ENCODE measurements around the gene KLHL18.
"Not testable (repeated sequence)": the region's sequence is repeated elsewhere in the genome, so short reads cannot be mapped to it uniquely, and the experiment has no call there.

KLHL18 gene

DNA sequence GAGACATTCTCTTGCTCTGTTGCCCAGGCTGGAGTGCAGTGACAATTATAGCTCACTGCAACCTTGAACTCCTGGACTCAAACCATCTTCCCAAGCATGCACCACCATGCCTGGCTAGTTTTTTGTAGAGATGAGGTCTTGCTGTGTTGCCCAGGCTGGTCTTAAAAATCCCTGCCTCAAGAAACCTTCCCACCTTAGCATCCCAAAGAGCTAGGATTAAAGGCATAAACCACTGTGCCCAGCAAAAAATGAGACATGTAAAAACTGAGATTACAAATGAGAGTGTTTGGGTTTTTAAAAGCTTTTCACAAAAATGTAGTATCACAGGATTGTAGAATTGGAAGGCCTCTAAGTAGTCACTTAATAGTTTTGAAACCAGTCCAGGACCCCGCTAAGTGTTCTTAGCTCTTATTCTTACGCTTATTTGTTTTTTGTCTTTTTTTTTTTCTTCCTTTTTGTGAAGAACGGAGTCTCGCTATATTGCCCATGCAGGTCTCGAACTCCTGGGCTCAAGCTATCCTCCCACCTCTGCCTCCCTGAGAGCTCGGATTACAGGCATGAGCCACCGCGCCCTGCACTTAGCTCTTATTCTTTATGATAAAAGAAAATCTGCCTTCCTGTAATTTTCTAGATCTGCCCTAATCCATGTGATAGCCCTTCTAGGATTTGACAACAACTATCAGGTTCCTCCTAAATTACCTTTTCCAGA, 31.5 kb downstream of the KLHL18 start:
- DNase-seq (ENCODE audit: low spot score): no peak

DNA sequence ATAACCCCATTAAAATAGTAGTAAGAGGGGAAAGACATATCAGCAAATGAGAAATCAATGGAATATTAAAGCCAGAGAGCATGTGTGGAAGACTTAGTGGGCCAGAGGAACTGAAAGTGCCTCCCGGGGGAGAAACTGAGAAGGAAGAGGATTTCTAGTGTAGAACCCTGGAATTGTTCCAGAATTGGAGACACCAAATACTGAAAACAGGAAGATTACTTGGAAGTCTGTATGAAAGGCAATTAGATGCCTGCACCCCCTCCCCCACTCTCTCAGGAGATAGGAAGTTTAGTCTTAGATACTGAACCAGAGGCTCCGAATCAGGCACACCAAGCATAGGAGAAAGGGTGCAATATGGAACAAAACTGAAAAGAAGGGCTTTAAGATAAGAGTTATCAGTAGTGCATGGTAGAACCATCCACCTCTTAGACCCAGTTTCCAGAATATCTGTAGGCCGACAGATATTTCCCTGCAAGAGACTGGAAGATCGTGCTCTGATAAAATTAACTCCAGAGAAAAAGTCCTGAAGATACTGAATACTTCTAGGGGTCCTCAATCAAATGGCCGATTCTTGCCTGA, 32.4 kb downstream of the KLHL18 start:
- DNase-seq (ENCODE audit: low spot score): peak; percentile 50

DNA sequence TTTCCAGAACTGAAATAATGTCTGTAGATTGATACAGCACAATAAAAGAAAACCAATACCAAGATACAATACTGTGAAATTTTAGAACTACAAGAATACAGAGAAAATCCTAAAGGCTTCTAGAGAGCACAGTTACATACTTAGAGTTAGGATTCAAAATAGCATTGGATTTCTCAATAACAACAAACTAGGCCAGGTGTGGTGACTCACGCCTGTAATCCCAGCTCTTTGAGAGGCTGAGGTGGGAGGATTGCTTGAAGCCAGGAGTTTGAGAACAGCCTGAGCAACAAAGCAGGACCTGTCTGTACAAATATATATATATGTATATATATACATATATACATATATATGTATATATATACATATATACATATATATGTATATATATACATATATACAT, 33.4 kb downstream of the KLHL18 start:
- not testable (repeated sequence) for DNase-seq (ENCODE audit: low spot score)

DNA sequence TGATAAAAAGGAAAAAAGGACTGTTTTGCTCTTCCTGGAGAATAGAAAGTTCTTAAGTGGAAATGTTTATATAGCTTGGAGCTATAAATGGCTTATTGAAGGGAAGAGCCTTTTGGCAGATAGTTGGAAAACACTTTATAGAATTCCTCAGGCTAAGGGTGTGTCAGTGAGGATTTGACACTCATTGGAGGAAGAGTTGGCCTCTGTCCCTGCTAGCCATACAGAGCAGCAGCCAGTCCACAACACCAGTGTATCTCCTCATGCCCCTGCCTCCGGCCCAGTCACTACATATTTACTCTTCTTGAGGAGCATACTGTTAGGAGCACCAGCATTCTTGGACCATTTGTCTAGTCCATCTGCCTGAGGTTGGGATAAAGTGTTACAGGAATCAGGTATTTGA, 36.2 kb downstream of the KLHL18 start:
- DNase-seq (ENCODE audit: low spot score): no peak

DNA sequence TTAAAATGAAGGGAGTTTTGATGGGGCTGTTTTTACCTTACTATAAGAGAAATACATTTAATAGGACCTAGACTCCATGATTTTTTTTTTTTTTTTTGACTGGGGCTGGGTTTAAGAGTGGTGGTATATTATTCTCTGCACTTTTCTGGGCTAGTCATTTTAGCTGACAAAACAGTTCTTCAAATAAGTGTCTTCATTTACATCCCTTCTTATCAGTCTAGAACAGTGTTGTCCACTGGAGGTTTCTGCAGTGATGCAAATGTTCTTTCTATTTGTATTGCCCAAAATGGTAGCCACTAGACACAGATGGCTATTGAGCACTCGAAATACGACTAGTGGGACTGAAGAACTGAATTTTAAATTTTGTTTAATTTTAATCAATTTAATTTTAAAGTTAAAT, 37.2 kb downstream of the KLHL18 start:
- no peak for DNase-seq (ENCODE audit: low spot score)

DNA sequence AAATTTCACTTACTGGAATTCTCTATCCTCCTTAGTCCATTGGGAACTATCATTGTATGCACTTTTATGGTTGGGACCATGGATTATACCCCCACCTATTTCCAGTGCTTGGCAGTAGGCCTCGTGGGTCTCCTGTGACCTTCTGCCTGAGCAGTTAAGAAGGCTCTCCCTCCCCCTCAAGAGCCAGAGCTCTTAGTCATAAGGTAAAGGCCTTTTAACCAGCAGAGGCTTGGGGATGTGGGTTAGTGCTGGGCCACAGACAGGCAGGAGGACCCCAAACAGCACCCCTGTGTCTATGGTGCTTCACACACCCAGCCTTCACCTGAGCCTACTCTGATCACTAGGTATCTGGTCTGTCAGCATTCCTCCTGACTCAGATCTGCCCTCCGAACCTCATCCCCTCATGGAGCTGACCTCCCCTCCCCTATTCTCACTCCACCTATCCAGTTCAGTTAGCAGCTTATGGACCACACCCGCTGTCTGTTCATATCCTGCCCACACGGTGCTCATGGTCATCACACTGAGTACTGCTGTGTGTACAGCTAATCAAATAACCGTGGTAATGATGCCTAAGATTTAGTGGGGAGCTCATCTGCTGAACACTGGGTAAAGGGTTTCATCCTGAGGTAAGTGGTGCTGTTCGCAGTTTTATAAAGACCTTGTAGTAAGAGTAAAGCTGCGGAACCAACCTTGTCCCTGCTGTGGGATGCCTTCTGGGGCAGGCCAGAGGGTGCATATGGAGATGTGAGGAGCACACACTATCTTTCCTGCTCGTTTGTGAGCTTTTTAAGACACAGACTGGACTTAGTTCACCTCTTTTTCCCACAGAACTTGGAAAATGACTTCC, 40.9 kb downstream of the KLHL18 start:
- DNase-seq (ENCODE audit: low spot score): no peak

DNA sequence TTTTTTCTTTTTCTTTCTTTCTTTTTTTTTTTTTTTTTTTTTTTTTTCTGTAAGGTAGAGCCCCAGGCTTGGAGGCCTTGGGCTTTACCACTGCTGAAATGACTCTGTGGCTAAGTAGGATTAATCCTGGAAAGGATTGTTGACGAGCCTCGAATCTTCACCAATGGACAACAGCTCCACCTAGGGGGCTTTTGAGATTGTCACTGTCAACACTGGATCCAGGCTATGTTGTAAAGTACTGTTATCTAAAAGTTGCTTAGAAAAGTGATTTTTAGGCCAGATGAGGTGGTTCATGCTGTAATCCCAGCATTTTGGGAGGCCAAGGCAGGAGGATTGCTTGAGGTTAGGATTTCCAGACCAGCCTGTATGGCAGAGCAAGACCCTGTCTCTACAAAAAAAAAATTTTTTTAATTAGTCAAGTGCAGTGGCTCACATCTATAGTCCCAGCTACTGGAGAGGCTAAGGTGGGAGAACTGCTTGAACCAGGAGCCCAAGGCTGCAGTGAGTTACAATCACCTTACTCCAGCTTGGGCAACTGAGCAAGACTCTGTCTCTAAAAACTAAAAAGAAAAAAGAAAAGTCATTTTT, 41.6 kb downstream of the KLHL18 start:
- peak; percentile 77 for DNase-seq (ENCODE audit: low spot score)

DNA sequence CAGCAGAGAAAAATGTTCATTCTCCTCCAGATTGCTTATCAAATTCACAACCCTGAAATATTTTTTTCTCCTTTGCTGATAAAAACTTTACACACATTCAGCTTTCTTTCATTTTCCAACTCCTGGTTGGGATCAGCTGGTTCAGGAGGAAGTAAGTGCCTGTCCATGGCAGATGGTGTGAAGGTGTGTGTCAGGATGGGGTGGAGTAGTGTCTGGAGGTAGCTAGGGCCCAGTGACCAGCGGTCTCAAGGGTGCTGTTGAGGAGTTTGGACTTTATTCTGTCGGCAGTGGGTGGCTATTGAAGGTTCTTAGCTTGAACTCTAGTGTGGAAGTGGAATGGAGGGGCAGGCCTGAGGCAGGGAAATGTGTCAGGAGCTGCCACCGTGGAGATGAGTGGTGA, 51.2 kb downstream of the KLHL18 start:
- no peak for DNase-seq (ENCODE audit: low spot score)

DNA sequence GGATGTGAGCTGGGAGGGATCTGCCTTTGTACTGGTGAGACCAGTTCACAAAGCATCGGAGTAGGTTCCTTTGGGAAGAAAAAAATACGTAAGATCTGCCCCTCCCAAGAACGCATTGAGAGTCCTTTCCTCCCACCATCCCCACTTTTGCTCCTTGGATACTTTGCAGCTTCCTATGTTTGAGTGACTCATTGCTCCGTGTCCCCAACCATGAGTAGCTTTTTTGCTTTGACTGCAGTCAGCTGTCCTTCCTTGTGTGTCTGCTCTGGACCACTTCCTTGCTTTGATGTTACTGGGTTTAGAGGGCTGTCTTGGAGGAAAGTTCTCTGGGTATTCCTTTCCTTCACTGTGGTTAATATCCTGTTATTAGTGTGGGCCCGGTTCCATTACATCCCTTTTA, 54.9 kb downstream of the KLHL18 start:
- no peak for DNase-seq (ENCODE audit: low spot score)

DNA sequence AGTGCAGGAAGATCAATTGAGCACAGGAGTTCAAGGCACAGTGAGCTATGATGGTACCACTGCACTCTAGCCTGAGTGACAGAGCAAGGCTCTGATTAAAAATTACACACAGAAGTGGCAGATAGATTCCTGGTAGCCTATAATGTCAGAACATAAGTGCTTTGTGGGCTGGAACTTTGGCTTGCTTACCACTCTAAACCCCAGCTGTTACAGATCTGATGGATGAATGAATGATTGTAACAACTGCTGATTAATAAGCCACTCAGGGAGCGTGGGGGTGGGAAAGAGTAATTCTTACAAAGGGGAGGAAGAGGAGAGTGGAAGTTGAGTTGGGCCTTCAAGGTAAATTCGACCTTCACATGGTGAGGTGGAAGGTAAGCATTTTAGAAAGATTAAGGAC, 57.2 kb downstream of the KLHL18 start:
- DNase-seq (ENCODE audit: low spot score): no peak

DNA sequence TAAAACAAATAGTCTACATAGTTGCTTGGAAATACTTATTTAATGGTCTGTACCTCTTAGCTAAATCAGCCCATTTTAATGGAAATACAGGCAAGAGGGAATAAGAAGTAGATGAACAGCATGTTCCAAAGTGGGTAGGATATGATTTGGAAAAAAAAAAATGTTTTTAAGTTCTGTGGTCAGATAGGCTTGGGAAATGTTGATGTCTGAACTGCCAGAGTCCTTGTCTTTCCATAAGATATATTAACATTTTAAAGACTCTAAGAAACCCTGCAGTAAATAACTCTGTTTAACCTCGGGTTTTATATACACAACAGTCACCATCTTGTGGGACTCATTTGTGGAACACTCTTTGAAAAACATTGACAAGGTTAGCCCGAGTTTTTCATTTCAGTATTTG, 58.1 kb downstream of the KLHL18 start:
- no peak for DNase-seq (ENCODE audit: low spot score)

DNA sequence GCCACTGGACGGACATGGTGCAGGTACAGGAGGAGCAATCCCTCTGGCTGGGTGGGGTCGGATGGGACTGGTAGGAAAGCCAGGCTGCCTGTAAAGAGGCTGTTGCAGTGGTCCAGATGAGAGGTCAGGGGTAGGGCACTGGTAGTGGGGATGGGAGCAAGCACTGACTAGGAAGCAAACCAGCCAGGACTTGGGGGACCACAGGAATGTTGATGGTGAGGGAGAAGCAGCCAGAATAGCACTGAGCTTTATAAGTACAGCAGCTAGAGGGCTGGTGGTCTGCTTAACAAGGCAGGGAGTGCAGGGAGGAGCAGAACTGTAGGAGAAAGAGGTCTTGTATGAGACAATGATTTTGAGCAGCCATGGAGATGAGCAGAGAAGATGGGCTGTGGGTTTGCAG, 59.4 kb downstream of the KLHL18 start:
- no peak for DNase-seq (ENCODE audit: low spot score)

DNA sequence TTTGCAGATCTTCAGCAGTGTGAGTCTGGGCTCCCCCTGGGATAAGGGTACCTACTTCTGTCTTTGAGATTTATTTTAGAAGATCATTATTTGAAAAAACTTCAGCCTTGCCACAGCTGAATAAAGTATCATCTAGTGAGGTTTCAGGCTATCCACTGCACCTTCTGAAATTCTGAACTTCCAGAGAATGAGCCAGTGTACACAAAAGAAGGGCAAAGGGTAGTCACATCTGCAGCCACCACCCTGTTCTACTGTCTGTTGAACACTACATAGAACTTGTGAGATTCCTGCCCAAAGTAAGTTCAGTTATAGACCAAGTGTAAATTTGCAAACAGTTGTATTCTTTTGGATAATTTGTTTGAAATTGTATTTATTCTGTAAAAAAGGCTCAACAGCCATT, 60.1 kb downstream of the KLHL18 start:
- no peak for DNase-seq (ENCODE audit: low spot score)

DNA sequence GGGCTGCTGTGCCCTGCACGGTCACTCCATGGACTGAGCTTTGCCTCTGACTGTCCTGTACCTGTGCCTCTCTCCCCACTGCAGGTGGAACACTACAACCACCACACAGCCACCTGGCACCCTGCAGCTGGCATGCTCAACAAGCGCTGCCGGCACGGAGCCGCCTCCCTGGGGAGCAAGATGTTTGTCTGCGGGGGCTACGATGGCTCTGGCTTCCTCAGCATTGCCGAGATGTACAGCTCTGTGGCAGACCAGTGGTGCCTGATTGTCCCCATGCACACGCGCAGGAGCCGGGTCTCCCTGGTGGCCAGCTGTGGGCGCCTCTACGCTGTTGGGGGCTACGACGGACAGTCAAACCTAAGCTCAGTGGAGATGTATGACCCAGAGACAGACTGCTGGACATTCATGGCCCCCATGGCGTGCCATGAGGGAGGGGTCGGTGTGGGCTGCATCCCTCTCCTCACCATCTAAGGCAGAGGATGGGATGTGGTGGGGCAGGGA, 60.8 kb downstream of the KLHL18 start:
- DNase-seq (ENCODE audit: low spot score): no peak

DNA sequence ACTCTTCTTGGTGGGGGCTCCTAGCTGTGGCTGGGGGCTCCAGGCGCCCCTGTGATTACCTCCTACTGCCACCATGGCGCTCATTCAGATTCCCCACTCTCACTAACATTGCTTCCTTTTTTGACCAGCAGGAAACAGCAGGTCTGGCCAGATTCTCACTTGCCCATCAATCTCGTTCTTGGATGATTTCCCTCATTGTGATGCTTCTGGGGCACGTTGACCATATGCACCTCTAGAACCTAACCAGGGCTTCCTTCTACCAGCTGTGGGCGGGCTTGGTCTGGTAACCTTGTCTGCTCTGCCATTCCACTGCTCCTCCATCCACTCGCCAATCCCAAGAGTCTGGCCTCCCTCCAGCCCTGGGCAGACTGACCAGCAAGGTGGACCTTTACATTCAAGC, 62.2 kb downstream of the KLHL18 start:
- no peak for DNase-seq (ENCODE audit: low spot score)

DNA sequence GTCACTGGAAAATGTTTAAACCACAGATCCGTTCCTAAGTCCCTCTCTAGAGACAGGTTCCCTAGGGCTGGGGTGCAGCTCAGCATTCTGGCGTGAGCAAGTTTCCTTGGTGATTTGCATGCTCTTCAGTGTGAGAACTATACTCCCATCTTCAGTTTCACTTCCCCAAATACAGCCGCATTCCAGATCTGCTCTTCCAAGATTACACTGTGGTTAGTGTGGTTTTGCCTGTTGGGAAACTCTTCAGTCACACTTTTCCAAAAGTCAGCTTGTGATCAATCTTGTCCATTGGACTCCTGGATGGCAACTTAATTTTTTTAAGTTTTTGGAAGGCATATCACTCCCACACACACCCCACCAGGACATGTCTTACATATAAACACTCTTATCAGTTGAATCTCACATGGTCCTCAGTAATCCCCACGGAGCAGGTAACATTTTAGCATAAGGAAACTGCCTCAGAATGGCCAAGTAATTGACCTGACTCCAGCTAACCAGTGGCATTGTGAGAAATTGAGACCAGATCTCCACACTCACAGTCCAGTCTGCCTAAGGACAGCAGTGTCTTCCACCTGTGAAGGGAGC, 64.6 kb downstream of the KLHL18 start:
- DNase-seq (ENCODE audit: low spot score): peak; percentile 29

DNA sequence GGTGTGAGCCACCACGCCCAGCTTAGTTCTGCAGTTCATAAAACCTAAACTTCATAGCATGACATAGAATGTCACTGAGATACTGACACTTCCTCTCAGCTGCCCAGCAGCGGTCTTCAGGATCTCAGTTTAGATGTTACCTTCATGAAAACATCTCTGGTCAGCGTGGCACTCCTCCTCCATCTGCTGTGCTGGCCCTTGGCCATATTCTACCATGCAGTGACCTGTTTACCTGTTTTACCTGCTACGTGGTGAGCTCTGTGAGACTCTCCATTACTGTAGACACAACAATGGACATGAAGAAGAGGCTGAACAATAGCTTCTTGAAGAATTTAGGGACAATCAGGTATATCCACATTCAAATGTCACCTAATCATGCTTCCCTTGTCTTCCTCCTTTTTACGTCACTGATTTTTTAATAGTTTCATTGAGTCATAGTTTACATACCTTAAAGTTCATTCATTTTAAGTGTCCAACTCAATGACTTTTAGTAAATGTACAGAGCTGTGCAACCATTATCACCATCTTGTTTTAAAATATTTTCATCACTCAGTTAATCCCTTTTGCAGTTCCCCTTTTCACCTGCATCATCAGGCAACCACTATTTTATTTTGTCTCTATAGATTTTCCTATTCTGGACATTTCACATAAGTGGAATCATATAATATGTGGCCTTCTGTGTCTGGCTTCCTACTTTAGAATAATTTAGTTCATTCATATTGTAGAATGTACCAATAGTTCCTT, 65.8 kb downstream of the KLHL18 start:
- DNase-seq (ENCODE audit: low spot score): no peak

DNA sequence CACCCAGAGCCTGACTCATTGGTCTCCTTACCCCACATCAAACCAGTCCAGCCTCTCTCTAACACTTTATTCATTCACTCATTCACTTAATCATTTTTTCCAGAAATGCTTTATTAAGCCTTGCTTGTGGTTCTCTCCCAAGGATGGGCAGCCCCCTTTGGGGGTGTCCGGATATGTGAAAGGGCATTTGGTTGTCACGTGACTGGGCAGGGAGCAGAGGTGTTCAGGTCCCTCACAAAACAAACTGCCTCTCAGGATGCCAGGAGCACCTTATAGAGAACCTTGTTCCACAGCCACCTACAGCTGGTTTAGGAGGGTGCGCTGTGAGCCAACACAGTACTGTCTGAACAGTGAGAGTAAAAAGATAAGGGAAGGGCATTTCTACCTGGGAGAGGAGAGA, 72.3 kb downstream of the KLHL18 start:
- no peak for DNase-seq (ENCODE audit: low spot score)

DNA sequence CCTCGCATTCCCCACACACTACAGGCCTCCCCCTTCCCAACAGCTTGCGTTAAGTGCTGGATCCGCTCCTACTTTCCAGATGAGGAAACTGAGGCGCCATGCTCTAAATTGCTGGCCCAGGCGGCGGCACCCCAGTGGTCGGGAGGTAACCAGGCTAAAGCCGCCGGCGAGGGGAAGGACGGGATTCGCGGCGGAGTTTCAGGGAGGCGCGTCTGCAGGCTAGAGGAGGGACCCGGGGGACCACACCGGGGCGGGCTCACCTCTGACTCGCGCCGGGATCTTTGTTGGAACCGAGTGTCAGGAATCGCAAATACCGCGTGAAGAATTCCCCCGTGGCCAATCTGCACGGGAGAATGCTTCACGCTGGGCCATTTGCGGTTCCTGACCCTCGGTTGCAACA, 73.5 kb downstream of the KLHL18 start:
- DNase-seq (ENCODE audit: low spot score): no peak

DNA sequence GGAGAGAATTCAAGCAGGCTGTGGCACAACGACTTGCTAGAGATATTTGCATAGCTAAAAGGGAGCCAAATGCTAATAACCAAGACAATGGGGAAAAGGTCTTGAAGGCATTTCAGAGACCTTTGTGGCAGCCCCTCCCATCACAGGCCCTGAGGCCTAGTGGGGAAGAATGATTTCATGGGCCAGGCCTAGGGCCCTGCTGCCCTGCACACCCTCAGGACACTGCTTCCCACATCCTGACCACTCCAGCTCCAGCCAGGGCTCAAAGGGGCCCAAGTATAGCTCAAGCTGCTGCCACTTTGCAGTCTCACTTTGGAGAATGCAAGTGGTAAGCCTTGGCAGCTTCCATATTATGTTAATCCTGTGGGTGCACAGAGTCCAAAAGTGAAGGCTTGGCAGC, 76.6 kb downstream of the KLHL18 start:
- DNase-seq (ENCODE audit: low spot score): no peak

DNA sequence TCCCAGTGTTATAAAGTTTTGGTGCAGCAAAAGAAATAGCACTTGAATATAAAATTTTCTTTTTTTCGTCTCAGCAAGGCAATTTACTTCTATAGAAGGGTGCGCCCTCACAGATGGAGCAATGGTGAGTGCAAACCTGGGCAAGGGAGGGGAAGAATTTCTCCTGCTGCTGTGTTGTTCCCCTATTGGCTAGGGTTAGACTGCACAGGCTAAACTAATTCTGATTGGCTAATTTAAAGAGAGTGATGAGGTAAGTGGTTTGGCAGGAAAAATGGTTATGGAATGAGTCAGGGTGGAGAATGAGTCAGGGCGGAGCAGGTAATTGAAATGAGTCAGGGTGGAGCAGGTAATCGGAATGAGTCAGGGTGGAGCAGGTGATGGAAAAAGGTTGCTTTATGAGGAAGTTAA, 77.4 kb downstream of the KLHL18 start:
- not testable (repeated sequence) for DNase-seq (ENCODE audit: low spot score)

DNA sequence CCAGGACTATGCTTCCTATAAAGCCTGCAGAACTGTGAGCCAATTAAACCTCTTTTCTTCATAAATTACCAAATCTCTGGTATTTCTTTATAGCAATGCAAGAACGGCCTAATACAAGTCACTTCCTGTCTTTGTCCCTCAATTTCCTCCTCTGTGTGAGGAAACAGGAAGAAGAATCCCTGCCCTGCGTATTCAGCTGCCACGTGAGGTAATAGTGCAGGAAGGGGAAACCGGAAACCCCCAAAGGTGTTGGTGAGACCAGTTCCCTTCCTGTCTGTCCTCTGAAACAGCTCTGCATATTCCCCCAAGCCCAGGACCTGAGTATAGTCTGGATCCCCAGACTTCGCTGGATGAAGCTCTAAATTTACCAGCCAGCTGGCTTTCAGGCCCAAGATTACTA, 80.0 kb downstream of the KLHL18 start:
- no peak for DNase-seq (ENCODE audit: low spot score)
